ENCODE results near the gene SLIT3.

Gene SLIT3

GRCh38 chr5:169004551-169004950 lies 296.4 kb downstream of the SLIT3 start:
- in situ Hi-C loops (cut with HindIII; ENCODE audit: low pct_ligation_motif_present, low pct_unique_long_range_greater_than_20kb, low sequenced_read_pairs), result no loop called here
- no peak for DNase-seq

DNA sequence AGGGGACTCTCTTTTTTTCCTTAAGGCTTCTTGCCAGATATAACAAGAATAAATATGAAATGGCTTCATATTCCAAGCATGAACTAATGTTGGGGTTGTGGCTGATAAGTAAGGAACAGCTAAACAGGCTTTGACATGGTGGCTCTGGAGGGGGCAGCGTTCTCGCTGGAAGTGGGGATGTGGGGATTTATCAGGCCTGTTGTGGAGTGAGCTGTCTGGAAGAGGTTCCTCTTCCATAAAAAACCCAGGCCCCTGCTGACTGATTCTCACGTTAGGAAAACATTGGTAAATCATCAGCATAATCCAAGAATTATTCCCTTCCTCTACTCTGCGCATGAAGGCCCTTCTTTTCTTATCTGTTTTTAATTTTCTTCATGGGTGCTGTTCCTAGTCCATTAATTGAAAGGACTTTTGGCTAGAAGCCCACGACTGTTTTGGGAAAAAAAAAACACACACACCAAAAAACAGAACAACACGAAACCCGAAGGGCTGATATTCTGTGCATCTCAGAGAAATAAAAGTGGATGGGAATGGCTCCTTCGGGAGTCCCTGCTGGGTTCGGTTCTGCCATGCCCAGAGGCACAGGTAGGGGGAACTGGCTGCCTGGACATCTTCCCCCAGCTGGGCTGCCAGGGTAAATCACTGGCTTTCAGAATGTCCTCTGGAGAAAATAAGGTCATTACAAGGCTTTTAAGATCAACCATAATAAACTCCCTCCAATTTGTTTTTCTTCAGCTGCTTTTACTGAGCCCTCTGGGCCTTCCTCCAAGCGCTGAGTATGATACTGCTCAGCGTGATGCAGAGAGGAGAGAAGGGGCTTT lies 297.0 kb downstream of the SLIT3 start:
- no peak for DNase-seq
- in situ Hi-C loops (cut with HindIII; ENCODE audit: low pct_ligation_motif_present, low pct_unique_long_range_greater_than_20kb, low sequenced_read_pairs), result no loop called here

DNA sequence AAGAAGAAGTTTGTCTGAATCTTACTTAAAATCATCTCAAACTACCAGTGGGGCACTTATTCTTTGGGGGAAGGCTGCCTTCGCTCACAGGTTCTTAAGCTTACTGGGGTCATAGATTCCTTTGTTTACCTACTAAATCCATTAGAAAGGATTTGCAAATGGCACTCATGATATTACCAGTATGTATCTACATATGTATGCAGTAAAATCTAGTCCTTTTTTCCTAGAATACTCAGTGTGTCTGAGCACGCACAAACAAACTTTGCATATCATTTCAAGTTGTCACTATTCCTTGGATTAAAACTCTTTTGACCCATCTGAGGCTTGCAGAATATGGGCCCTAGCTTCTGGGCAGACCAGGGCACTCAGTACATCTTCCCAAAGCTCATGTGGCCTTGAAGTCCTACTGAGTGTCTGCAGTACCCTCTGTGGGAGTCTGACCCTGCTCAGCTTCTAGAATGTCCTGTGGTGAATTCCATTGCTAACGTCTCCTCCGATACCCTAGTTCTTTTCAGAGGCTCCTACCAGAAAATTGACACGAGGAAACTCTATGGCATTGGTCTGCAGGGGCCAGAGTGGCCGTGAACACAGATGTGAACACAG lies 297.9 kb downstream of the SLIT3 start:
- in situ Hi-C loops (cut with HindIII; ENCODE audit: low pct_ligation_motif_present, low pct_unique_long_range_greater_than_20kb, low sequenced_read_pairs), result no loop called here
- no peak for DNase-seq

DNA sequence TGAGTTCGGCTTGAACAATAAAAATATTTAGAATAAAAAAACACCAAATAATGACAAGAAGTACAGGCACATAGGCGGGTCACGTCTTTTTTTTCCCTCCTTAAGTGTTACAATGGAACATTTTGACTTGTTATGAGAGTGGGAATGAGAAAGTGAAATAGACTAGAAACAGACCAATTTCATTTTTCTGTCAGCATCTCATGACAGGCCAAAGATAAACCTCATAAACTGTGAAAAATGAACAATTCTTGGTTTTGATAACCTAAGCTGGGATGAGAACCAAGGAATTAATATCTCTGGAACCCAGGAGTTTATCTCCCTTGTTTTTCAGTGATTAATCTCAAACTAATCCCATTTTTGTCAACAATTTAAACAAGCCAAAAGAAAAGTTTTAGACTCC lies 299.5 kb downstream of the SLIT3 start:
- in situ Hi-C loops (cut with HindIII; ENCODE audit: low pct_ligation_motif_present, low pct_unique_long_range_greater_than_20kb, low sequenced_read_pairs), result no loop called here
- DNase-seq, result no peak

GRCh38 chr5:168995024-168995423 lies 305.9 kb downstream of the SLIT3 start:
- DNase-seq, result no peak
- in situ Hi-C loops (cut with HindIII; ENCODE audit: low pct_ligation_motif_present, low pct_unique_long_range_greater_than_20kb, low sequenced_read_pairs), result no loop called here

DNA sequence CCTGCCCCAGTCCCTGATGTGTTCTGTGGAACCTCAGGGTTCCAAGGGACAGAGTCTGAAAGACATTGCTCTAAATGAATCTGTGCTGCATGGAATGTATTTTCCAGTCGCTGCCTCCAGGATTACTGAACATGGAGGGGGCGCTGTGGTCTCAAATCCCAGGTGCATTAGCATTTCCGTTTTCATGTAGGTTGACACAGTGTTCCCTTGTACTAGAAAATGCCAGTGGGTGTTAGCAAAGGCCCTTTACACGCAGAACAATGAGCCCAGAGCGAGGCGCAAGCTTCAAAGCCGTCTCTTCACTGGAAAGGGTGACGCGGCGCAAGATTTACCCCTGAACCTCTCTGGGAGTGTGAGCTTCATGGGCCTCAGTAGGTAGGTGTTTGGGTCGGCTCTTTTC lies 308.3 kb downstream of the SLIT3 start:
- in situ Hi-C loops (cut with HindIII; ENCODE audit: low pct_ligation_motif_present, low pct_unique_long_range_greater_than_20kb, low sequenced_read_pairs), result no loop called here
- DNase-seq, result peak; percentile 1

- DNase-seq, result no peak
- in situ Hi-C loops (cut with HindIII; ENCODE audit: low pct_ligation_motif_present, low pct_unique_long_range_greater_than_20kb, low sequenced_read_pairs), result no loop called here
Measured at GRCh38 chr5:168992016-168992415, 308.9 kb downstream of the SLIT3 start.

GRCh38 chr5:168991311-168991710 lies 309.6 kb downstream of the SLIT3 start:
- DNase-seq, result no peak

GRCh38 chr5:168990679-168991078 lies 310.3 kb downstream of the SLIT3 start:
- no peak for DNase-seq
- in situ Hi-C loops (cut with HindIII; ENCODE audit: low pct_ligation_motif_present, low pct_unique_long_range_greater_than_20kb, low sequenced_read_pairs), result no loop called here

More at GRCh38 chr5:168991311-168991710, 309.6 kb downstream of the SLIT3 start:
- in situ Hi-C loops (cut with HindIII; ENCODE audit: low pct_ligation_motif_present, low pct_unique_long_range_greater_than_20kb, low sequenced_read_pairs), result no loop called here

GRCh38 chr5:168989731-168990505 lies 311.0 kb downstream of the SLIT3 start:
- DNase-seq, result no peak
- in situ Hi-C loops (cut with HindIII; ENCODE audit: low pct_ligation_motif_present, low pct_unique_long_range_greater_than_20kb, low sequenced_read_pairs), result no loop called here

- DNase-seq, result no peak
- in situ Hi-C loops (cut with HindIII; ENCODE audit: low pct_ligation_motif_present, low pct_unique_long_range_greater_than_20kb, low sequenced_read_pairs), result no loop called here
Measured at GRCh38 chr5:168988699-168989098, 312.2 kb downstream of the SLIT3 start.

DNA sequence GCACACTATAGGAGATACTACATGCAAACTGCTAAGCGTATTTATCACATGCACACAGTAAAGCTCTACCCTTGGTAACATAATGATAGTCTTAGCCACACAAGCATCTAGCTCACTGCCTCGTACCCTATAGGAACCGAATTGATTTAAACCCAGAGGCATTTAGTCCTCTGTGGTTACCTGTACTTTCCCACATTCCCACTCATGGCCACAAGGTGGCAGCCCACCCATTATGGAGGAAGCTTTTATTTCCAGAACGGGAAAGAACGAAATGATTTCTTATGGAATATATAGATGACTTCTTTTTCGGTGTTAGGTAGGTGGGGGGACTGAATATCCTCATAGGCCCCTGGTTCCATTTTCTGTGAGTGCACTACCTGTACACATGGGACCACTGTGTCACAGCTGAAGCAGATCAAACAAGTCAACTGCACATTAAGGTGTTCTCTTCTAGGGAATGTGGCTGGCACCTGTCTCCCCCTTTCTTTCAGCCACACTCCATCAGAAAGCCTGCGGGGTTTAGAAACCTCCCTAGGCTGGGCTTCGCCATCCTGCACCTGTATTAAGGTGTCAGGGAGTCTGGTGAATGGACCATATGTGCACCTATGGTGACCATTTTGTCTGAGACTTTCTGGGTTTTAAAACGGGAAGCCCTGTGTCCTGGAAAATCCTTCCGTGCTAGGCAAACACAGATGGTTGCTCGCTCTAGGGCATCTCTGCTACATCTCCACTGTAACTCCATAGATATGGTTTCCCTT lies 313.2 kb downstream of the SLIT3 start:
- peak; percentile 61 for DNase-seq
- in situ Hi-C loops (cut with HindIII; ENCODE audit: low pct_ligation_motif_present, low pct_unique_long_range_greater_than_20kb, low sequenced_read_pairs), result no loop called here

DNA sequence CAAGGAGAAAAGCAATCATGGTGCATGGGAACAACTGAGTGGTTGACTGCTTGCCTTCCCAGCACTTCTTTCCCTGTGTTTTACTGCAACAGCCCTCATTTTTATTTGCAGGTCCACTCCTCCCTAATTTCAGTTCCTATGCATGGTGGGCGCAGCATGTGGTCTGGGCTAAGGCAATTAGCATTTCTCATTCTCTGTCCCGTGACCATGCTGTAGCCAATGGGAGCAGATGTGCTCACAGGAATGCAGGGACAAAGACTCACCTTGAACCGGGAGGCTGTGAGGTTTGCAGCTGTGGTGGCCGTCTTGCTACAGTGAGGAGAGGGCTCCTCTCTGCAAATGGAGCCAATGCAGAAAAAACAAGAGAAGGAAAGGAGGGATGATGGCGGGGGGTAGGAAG lies 315.5 kb downstream of the SLIT3 start:
- no peak for DNase-seq
- in situ Hi-C loops (cut with HindIII; ENCODE audit: low pct_ligation_motif_present, low pct_unique_long_range_greater_than_20kb, low sequenced_read_pairs), result no loop called here

- DNase-seq, result no peak
- in situ Hi-C loops (cut with HindIII; ENCODE audit: low pct_ligation_motif_present, low pct_unique_long_range_greater_than_20kb, low sequenced_read_pairs), result no loop called here
Measured at GRCh38 chr5:168984135-168984675, 316.7 kb downstream of the SLIT3 start.

DNA sequence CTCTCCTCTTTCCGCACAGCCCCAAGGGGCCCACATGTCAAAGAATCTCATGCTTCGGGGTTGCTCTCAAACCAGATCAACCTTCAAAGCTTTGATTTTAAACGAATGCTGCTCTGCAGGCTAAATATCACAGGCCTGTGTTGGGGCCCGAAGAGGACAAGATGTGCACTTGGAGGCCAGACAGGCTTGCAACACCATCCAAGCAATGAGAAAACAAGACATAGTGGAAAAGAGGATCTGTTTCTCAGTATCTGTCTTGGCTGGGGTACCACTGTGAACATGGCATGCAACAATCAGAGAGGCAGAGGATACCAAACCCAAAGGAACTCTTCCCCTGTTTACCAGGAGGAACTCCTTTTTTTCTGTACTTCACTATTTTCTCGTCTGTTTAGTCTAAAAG lies 321.8 kb downstream of the SLIT3 start:
- in situ Hi-C loops (cut with HindIII; ENCODE audit: low pct_ligation_motif_present, low pct_unique_long_range_greater_than_20kb, low sequenced_read_pairs), result no loop called here
- no peak for DNase-seq

DNA sequence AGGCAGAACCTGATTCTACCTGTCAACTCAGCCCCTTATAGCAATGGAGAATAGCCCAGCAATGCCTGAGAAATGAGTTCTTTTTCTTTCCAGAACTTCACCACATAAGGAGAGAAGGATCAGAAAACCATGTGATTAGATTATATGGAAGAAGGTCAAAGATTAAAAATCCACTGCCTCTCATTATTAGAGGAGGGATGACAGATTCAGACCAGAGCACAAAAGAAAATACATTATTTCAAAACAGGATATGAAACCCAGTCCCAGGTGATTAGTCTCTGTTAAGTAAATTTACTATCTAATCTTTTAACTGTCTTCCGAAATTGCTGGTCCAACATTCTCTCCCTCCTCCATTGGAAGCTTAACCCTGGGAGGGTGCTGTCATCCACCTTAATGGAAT lies 322.4 kb downstream of the SLIT3 start:
- in situ Hi-C loops (cut with HindIII; ENCODE audit: low pct_ligation_motif_present, low pct_unique_long_range_greater_than_20kb, low sequenced_read_pairs), result no loop called here
- no peak for DNase-seq

GRCh38 chr5:168978015-168978414 lies 322.9 kb downstream of the SLIT3 start:
- in situ Hi-C loops (cut with HindIII; ENCODE audit: low pct_ligation_motif_present, low pct_unique_long_range_greater_than_20kb, low sequenced_read_pairs), result no loop called here
- DNase-seq, result no peak

GRCh38 chr5:168976311-168976970 lies 324.5 kb downstream of the SLIT3 start:
- in situ Hi-C loops (cut with HindIII; ENCODE audit: low pct_ligation_motif_present, low pct_unique_long_range_greater_than_20kb, low sequenced_read_pairs), result no loop called here
- no peak for DNase-seq
